Measurements from ENCODE around the gene HOXC4.

HOXC4 gene

DNA sequence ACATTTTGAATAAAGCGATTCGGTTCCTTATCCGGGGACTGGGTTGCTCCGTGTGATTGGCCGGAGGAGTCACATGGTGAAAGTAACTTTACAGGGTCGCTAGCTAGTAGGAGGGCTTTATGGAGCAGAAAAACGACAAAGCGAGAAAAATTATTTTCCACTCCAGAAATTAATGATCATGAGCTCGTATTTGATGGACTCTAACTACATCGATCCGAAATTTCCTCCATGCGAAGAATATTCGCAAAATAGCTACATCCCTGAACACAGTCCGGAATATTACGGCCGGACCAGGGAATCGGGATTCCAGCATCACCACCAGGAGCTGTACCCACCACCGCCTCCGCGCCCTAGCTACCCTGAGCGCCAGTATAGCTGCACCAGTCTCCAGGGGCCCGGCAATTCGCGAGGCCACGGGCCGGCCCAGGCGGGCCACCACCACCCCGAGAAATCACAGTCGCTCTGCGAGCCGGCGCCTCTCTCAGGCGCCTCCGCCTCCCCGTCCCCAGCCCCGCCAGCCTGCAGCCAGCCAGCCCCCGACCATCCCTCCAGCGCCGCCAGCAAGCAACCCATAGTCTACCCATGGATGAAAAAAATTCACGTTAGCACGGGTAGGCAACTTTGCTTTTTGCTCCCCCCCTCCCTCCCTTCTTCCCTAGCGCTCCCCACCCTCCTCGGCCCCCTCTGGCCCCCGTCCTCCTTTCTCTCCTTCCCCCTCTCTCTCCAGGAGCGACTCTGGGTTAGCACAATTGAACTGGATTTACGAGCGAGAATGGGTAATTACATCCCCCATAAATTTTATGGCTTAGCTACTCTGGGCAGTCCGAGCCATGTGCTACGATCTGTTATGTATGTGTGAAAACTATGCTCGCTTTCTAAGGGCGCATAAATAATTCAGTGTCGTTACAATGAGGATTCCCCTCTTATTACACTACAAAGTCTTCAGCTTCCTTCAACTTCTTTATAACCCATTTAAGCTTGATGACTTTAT is at the start of gene HOXC4:
TSS of gene HOXC4 (plus strand) at position 85 of the 991 bp plus-strand sequence. CDS start at position 173, 88 bp downstream.
- no peak for TF ChIP-seq GATA3 (IDR thresholded peaks at IDR 0.05; ENCODE audit: low read depth, low read length)
- TF ChIP-seq GATA2 (IDR thresholded peaks at IDR 0.05; ENCODE audit: low read depth, low read length), result no peak

DNA sequence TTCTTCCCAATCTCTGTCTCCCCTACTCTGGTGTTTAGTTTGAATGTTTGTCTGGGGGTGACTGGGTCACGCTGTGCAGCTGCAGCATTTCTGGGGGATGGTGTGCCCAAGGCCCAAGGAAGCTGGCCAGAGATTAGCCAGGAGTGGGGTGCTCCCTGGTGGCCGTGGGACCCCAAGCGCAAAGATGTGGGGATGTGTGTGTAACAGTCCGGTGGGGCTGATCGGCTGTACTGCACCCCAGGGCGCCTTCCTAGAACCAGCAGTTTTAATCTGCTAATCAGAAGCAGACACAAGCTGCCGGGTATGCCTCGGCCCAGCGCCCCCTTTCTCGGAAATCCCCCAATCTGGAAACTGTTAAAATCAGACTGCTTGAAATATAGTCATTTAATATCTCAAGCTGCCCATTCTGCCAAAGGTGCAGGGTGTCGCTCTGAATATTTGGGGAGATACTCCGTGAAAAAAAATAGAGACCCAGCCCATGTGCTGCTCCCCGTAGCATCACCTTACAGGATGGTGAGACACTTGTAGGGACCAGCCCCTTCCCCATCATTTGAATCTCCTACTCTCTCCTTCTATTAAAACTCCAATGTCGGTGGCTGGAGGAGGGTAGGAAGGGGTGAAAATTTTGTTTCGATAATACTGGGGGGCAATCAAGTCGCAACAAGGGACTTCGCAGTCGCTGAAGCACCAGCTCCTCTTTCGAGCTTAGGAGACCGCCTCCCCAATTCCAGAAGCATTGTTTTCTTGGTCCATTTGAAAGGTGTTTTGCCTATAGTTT is 49.4 kb upstream of the HOXC4 start:
- TF ChIP-seq GATA3 (IDR thresholded peaks at IDR 0.05; ENCODE audit: low read depth, low read length) (no peak), GATA2 (IDR thresholded peaks at IDR 0.05; ENCODE audit: low read depth, low read length) (no peak)

DNA sequence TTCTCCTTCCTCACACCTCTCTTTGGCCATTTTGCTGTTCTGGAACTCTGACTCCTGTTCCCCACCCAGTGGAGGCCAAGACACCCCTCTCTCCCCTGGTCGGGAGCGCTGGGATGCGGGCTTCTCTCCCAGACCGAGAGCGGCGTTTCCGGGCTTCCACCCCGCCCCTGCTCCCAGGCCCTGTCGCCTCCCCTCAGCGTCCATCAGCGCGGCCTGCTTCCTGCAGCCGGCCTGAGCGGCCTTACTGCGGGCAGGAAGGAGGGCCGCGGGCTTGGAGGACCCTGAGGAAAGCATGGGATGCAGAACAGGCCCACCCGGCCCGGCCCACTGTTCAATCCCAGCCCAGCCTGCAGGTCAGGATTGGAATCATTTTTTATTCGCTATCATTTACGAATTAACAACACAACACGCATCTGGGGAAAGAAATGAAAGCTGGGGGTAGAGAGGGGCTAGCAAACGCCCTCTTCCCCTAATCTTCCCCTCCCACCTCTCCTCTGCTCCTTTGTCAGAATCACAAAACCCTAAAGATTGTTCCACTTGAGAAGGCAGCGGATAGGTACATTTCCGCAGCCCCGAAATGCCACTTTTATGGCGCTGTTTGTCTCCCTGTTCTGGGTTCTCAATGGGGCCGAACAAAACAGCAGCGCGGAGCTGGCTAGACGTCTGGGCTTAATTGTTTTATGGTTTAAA is 48.6 kb upstream of the HOXC4 start:
- TF ChIP-seq GATA3 (IDR thresholded peaks at IDR 0.05; ENCODE audit: low read depth, low read length) (no peak), GATA2 (IDR thresholded peaks at IDR 0.05; ENCODE audit: low read depth, low read length) (no peak)

DNA sequence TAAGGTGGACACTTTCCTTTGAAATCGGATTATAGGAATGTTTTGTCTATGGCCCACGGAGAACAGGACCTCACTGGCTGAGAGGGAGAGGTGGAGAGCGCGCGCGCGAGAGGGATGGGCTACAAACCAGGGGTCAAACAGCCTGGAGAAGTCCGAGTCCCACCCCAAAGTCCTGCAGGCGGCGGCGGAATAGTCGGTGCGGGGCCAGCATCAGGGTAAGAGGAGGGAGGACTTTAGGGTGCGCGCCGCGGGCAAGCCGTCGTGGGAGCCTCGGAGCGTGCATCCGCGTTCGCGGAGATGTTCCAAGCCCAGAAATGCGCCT is 48.1 kb upstream of the HOXC4 start:
- no peak for TF ChIP-seq GATA2 (IDR thresholded peaks at IDR 0.05; ENCODE audit: low read depth, low read length)
- no peak for TF ChIP-seq GATA3 (IDR thresholded peaks at IDR 0.05; ENCODE audit: low read depth, low read length)

DNA sequence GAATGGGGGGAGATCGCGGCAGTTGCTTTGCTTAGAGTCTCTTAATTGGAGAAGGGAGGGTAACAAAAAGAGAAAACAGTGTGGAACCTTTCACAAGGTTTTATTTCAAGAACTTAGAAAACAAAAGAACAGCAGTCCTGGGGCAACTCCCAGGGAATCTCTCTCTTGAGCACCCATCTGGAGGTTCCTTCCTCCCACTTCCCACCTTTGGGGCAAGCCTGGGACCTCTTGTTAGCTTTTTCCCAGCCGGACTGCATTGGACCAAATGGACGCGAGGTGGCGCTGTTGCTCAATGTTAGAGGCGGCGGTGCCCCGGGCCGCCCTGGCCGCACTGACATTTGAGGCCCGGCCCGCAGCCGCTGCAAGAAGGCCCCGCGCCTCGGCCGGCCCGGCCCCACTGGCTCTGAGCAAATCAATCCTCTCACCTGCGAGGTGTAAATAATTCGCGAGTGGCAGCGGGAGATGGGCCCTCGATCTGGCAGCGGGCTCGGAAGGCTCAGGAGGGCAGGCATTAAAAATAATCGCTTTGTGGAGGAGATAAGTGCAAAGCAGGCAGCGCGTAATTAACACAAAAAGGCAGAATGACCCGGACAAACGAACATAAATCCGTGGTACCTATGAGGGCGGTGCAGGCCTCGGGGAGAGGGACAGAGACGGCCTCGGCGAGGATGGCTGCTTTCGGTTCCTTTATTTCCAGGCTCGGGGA is 47.6 kb upstream of the HOXC4 start:
- TF ChIP-seq GATA2 (IDR thresholded peaks at IDR 0.05; ENCODE audit: low read depth, low read length) (no peak), GATA3 (IDR thresholded peaks at IDR 0.05; ENCODE audit: low read depth, low read length) (no peak)

DNA sequence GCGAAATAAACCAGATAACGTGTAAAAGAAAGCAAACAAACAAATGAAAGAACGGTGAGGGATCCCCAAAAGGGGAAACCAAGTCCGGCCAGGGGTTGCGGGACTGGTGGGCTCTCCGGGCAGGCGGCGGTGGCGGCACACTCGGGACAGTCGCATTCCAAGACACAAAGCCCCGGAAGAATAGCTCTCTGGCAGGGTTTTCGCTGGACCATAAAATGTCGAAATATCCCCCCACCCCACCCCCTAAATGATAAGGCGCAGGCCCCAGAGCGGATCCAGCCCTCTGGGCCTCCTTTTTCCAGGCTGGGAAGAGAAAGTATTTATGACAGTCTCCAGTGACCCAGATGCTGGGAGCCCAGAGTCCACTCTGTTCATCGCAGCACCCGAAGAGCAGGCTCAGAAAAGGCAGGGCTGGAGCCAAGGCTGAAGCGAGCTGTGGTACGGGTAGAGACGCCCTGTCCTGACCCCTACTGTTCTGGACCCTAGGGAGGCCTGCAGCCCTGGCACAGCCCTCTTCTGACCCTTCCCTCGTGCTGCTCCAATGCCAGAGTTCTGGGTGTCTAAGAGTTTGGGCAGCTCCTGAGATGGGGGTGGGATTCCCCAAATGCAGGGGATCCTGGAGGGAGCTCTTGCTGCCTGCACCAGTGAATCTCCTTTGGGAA is 46.9 kb upstream of the HOXC4 start:
- no peak for TF ChIP-seq GATA2 (IDR thresholded peaks at IDR 0.05; ENCODE audit: low read depth, low read length)
- TF ChIP-seq GATA3 (IDR thresholded peaks at IDR 0.05; ENCODE audit: low read depth, low read length), result no peak

DNA sequence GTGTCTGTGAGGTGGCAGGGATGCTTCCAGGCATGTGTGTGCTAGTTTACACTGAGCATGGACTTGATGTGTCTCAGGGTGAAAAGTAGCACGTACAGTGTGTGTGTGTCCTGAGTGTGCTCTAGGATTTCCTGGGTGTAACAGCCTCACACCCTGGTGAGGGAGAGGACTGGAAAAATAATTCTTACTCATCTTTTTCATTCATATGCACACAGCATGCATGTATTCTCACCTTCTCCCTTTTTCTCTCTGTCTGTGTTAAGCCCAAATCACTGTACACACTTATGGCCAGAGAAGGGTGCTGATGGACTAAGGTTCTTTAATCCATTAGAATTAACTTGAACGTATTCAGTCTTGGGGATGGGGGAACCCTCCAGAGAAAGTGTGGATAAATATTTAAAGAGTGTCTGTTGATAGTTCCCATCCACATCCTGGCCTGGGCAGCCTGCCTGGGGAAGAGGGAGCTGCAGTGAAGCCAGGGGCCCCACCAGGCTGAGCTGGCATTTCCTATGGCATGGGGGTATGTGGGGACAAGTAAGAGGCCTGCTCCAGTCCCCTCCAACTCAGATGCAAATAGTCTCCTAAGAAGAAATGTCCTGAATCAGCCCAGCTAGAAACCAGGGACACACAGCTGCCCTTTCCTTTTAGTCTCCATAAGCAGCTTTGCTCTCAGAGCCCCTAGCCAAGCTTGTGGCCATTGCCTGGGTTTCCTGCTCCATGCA is 45.9 kb upstream of the HOXC4 start:
- TF ChIP-seq GATA2 (IDR thresholded peaks at IDR 0.05; ENCODE audit: low read depth, low read length) (no peak), GATA3 (IDR thresholded peaks at IDR 0.05; ENCODE audit: low read depth, low read length) (no peak)

DNA sequence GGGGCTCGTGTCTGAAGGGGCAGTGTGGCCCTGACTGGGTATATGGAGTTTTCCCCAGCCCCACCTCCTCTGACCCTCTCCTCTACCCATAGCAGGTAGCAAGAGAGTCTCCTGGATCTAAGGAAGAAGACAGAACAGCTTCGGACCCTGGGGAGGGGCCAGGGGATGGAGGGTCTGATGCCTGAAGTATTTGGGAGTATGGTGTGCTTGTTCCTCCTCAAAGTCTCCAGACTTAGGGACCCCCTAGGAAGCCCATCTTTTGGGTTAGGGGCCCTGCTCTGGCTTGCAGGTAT is 45.4 kb upstream of the HOXC4 start:
- TF ChIP-seq GATA3 (IDR thresholded peaks at IDR 0.05; ENCODE audit: low read depth, low read length), result no peak
- no peak for TF ChIP-seq GATA2 (IDR thresholded peaks at IDR 0.05; ENCODE audit: low read depth, low read length)

DNA sequence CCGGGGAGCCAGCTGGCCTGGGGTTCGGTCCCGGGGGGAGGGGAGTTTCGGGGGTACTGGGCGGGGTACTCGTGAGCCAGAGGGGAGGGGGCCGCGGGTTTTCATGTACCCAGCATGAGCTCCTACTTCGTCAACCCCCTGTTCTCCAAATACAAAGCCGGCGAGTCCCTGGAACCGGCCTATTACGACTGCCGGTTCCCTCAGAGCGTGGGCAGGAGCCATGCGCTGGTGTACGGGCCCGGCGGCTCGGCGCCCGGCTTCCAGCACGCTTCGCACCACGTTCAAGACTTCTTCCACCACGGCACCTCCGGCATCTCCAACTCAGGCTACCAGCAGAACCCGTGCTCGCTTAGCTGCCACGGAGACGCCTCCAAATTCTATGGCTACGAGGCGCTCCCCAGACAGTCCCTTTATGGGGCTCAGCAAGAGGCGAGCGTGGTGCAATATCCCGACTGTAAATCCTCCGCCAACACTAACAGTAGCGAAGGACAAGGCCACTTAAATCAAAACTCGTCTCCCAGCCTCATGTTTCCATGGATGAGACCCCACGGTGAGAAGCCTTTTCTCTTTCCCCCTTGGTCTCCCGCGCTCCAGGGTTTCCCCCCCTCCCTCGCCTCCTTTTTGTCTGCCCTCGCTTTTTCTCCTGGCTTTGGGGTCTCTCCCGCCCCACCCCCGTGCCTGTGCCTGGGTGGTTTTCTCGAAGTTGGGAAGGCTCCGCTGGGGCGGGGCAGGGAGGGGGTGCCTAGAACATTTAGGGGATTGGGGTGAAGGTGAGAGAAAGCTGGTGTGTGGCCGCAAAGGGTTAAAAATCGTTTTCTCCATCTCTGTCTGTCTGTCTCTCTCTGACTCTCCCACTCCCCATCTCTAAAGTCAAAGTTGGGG is 44.2 kb upstream of the HOXC4 start:
- TF ChIP-seq GATA3 (IDR thresholded peaks at IDR 0.05; ENCODE audit: low read depth, low read length), result no peak
- TF ChIP-seq GATA2 (IDR thresholded peaks at IDR 0.05; ENCODE audit: low read depth, low read length), result no peak

DNA sequence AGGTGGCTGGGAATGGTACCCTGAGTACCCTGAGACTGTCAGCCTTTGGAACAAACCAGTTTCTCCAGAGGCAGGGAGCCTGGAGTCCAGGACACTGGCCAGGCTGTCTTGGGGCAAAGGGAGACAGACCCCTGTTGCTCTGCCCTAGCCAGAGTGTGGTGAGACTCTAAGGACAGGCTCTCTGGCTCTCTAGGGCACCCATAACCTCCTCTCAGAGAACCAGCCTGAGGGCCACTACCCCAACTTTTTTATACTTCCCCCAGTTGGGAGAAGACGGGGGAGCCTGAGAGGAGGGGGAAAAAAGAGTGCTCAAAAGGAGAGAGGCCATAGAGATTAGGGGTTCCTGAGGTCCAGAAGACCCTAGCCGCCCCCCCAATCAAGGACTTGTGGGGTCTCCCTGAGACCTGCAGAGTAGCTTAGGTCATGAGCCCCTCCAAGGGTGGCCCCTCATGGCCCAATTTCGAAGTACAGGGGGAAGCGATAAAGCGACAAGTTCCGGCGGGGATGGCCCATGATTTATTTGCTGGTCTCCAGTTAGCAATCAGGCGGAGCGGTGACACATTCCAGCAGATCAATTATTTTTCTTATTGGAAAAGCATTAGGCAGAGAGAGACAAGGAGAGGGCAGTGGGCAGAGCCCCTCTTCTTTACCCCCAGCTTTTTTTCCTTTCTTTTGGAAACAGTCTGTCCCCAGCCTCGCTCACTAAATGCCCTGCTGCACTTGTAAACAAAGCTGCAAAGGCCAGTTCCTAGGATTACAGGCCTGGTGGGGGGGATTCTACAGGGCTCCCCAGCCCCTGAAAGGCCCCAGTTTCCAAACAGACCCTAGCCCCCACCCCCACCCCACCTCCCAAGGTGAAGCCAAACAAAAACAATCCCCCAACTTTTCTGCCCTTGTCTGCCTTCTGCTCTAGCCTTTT is 43.3 kb upstream of the HOXC4 start:
- TF ChIP-seq GATA3 (IDR thresholded peaks at IDR 0.05; ENCODE audit: low read depth, low read length), result no peak
- no peak for TF ChIP-seq GATA2 (IDR thresholded peaks at IDR 0.05; ENCODE audit: low read depth, low read length)
